GM12878 (cell line): ENCODE measurements around the gene GBGT1. TPM values are rescaled to one million over a fixed set of nuclear protein-coding genes. Genes with fewer than 3 reads are reported as not detected.
A peak's percentile ranks its signal among the peaks of the same experiment; 100 is the strongest.

ENCODE experiments used
- ATAC-seq: fragments of 200-7000 bp; cut with Tn5 transposase; 3 replicates; pipeline ENCODE4 v1.9.1; 2020; ENCODE audit warnings: mild to moderate bottlenecking, moderate library complexity
- BruUV-seq: library from RNA; stranded (reverse); fragments of 400-500 nt; replicated peaks from 2 replicates; lab custom pipeline; 2021; lab: Mats Ljungman, UMichigan
- CTCF ChIA-PET: fragments of 300-600 bp; sonication (Branson Sonifier 250); formaldehyde crosslinking; extraction: SDS; loops from one replicate; lab custom pipeline; 2021; ENCODE audit warnings: inconsistent platforms; lab: Yijun Ruan, JAX
- POLR2A ChIA-PET: fragments of 350-600 bp; formaldehyde crosslinking; extraction: SDS; loops from one replicate; lab custom pipeline; 2021; ENCODE audit warnings: inconsistent platforms; lab: Charles Lee
- RAD21 ChIA-PET: fragments of 300-600 bp; sonication (Branson Sonifier 250); formaldehyde crosslinking; loops from one replicate; lab custom pipeline; 2023; ENCODE audit warnings: antibody characterized with exemption; ENCODE audit not compliant: unreplicated experiment; lab: Charles Lee
- SMC1A ChIA-PET: fragments of 300-600 bp; sonication (Branson Sonifier 250); formaldehyde crosslinking; loops from one replicate; lab custom pipeline; 2023; ENCODE audit not compliant: unreplicated experiment, uncharacterized antibody; lab: Charles Lee
- DNase-seq: peaks from one replicate; pipeline ENCODE4 v3.0.0-alpha.2; 2011; ENCODE audit warnings: low read depth, low spot score
- FAIRE-seq: peaks from 3 replicates; lab custom pipeline; 2011; peaks lifted over from hg19 to GRCh38; lab: Jason Lieb, UNC
- H2AFZ ChIP-seq: 2 replicates; pipeline ENCODE4 v1.6.0; 2011; ENCODE audit warnings: low read depth, low read length, control low read depth; ENCODE audit not compliant: control insufficient read depth
- H3K27ac ChIP-seq: 2 replicates; pipeline ENCODE4 v1.5.1; 2011; ENCODE audit warnings: control low read depth; ENCODE audit not compliant: control insufficient read depth, insufficient read depth
- H3K27me3 ChIP-seq, 2 experiments: replicated peaks in 1 of 2; 2 replicates each; pipeline versions ENCODE4 v1.6.0 to v1.6.1; 2011; ENCODE audit warnings: low read length in 1 of 2; ENCODE audit not compliant: control insufficient read depth in 2 of 2, insufficient read depth in 2 of 2
- H3K36me3 ChIP-seq, 2 experiments: 2 replicates each; pipeline ENCODE4 v1.5.1; 2011; ENCODE audit warnings: low read length in 1 of 2; ENCODE audit not compliant: control insufficient read depth in 2 of 2, insufficient read depth in 2 of 2
- H3K4me1 ChIP-seq: 2 replicates; pipeline ENCODE4 v1.6.1; 2011; ENCODE audit warnings: mild to moderate bottlenecking, low read length, moderate library complexity, mixed read lengths; ENCODE audit not compliant: control insufficient read depth, insufficient read depth
- H3K4me2 ChIP-seq: 2 replicates; pipeline ENCODE4 v1.6.0; 2011; ENCODE audit warnings: control low read depth; ENCODE audit not compliant: control insufficient read depth, insufficient read depth
- H3K4me3 ChIP-seq: fragments of 200-600 bp; sonication (generic); 2 replicates; pipeline ENCODE4 v1.5.1; 2016
- H3K79me2 ChIP-seq: 2 replicates; pipeline ENCODE4 v1.6.0; 2011; ENCODE audit warnings: low read length; ENCODE audit not compliant: control insufficient read depth, insufficient read depth
- H3K9ac ChIP-seq: 2 replicates; pipeline ENCODE4 v1.8.0; 2011; ENCODE audit warnings: low read length, control low read depth, mixed read lengths; ENCODE audit not compliant: control insufficient read depth, insufficient read depth
- H3K9me3 ChIP-seq: replicated peaks from 3 replicates; pipeline ENCODE4 v1.5.1; 2011; ENCODE audit warnings: mild to moderate bottlenecking, low read length; ENCODE audit not compliant: control insufficient read depth, insufficient read depth
- H4K20me1 ChIP-seq: 2 replicates; pipeline ENCODE4 v1.6.0; 2011; ENCODE audit not compliant: control insufficient read depth, insufficient read depth
- ATF7 ChIP-seq: fragments of 450-650 bp; IDR thresholded peaks from 2 replicates; pipeline ENCODE4 v1.6.1; 2016; ENCODE audit warnings: low read depth, mild to moderate bottlenecking
- CBX3 ChIP-seq: fragments of 200-600 bp; sonication (generic); IDR thresholded peaks from 2 replicates; pipeline ENCODE4 v1.6.1; 2016; ENCODE audit warnings: low read depth, borderline replicate concordance
- DPF2 ChIP-seq: fragments of 450-650 bp; IDR thresholded peaks from 2 replicates; pipeline ENCODE4 v1.6.1; 2017; ENCODE audit warnings: mild to moderate bottlenecking
- MYB ChIP-seq: fragments of 150-350 bp; IDR thresholded peaks from 2 replicates; pipeline ENCODE4 v1.6.1; 2014; ENCODE audit warnings: mild to moderate bottlenecking, low read depth, low read length, borderline replicate concordance
- NR2C1 ChIP-seq: fragments of 450-650 bp; IDR thresholded peaks from 2 replicates; pipeline ENCODE4 v1.6.1; 2017; ENCODE audit warnings: antibody characterized with exemption, mild to moderate bottlenecking, moderate library complexity
- SP1 ChIP-seq: IDR thresholded peaks from one replicate; pipeline ENCODE4 v1.6.1; 2011; ENCODE audit warnings: low read depth, low read length
- TCF7 ChIP-seq: IDR thresholded peaks from 2 replicates; pipeline ENCODE4 v1.6.1; 2014; ENCODE audit warnings: antibody characterized with exemption, borderline replicate concordance
- ZBTB11 ChIP-seq: fragments of 450-650 bp; formaldehyde crosslinking; IDR thresholded peaks from 2 replicates; pipeline ENCODE4 v1.5.0; 2022; ENCODE audit warnings: mild to moderate bottlenecking, missing genetic modification characterization
- WGBS: methylation state at CpG from one replicate; pipeline ENCODE4 v1.1.6; 2016; ENCODE audit warnings: low lambda C conversion rate; ENCODE audit not compliant: insufficient replicate concordance, insufficient coverage; ENCODE audit errors: missing lambda C conversion rate; 5-methylcytosine and 5-hydroxymethylcytosine counted together
- in situ Hi-C: fragments of 300-500 bp; cut with MboI; formaldehyde crosslinking; loops from 9 replicates; pipeline ENCODE4 v1.14.3; 2018; ENCODE audit warnings: mixed read lengths
- intact Hi-C: fragments of 100-400 bp; cut with micrococcal nuclease; formaldehyde crosslinking; loops from one replicate; pipeline ENCODE4 v1.14.2; 2022; ENCODE audit not compliant: unreplicated experiment
- polyA plus RNA-seq, 11 experiments: library from polyadenylated mRNA; depleted of rRNA in 4 of 11; unstranded in 6 of 11; stranded (reverse) in 5 of 11; fragments of >200 nt; fragmentation: Nextera tagmentation in 4 of 11; fragmentation: Illumina TruSeq in 1 of 11; extraction: Ambion mirVana in 4 of 11; extraction: Trizol in 1 of 11; gene quantifications; 1 replicate in 1 of 11; 2 replicates in 10 of 11; pipeline versions ENCODE4 v1.2.1 to v1.2.3, GENCODE V29; 2011 to 2016; ENCODE audit warnings: inconsistent platforms in 2 of 11, missing spikeins in 2 of 11, low read depth in 1 of 11
- total RNA-seq, 4 experiments: library from RNA; depleted of rRNA in 3 of 4; stranded (reverse); fragments of >200 nt in 3 of 4; fragmentation: Illumina TruSeq in 1 of 4; extraction: Trizol in 1 of 4; gene quantifications; 2 replicates each; pipeline versions ENCODE4 v1.2.1 to v1.2.3, GENCODE V29; 2013 to 2021

GBGT1 gene
- total and polyA plus RNA-seq, 10 of the 15 experiments (the other 5 are each of a cell fraction or from before 2014, with no cell fraction given): 0.08 to 1.9 (median 0.49) TPM

GRCh38 chr9:133122605-133122934 is 41.1 kb downstream of the GBGT1 start (continued):
- TF ChIP-seq ZBTB11 (no peak), TCF7 (no peak), DPF2 (no peak)

DNA sequence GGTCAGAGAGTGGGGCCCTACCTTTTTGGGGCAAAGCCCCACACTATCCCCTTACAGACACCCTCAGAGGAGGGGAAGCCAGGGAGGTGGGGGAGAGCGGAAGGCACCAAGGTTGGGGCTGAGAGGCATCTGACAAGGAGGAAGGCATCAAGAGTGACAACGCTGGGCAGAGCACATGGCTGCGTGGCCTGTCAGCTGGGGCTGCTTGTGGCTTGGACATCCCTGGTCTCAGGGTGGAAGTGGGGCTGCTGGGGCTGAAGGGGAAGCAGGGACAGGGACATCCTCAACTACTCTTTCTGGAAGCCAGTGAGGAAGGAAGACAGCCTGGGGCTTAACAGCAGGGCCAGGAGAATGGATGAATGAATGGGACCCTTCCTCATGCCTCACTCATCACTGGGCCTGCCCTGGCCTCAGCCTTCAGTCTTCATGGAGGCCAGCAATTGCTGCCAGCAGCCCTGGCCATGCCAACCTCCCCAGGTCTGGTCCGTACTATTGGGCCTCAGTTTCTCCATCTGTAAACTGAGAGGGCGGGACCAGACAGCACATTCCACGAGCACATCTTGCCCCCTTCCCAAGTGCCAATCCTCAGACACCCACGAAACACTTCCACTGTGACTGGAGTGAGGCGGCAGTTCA is 41.7 kb downstream of the GBGT1 start:
- H3K4me2 ChIP-seq: peak overlapping the region; percentile 94
- SMC1A ChIA-PET: interaction anchor here (2.1 kb wide), 1 partner anchor 22 kb away, joined by 6 read pairs; no protein-coding TSS in a partner anchor
- no TSS peak for BruUV-seq
- RAD21 ChIA-PET: interaction anchor here (14.4 kb wide), 1 partner anchor 24 kb away, joined by 219 read pairs; no protein-coding TSS in a partner anchor
- H3K4me1 ChIP-seq: peaks cover 53% of the 10 kb centered on the region
- 82% methylated on average over 8 of the region's 8 CpGs for WGBS
- no peaks in the 10 kb centered on the region for H3K27me3 ChIP-seq
- no peaks in the 10 kb centered on the region; the same call in 1 of the 2 replicates for H4K20me1 ChIP-seq
- H3K9me3 ChIP-seq: no peaks in the 10 kb centered on the region
- DNase-seq: no peak
- intact Hi-C loops: loop anchor here (1.0 kb wide), 1 partner anchor 27 kb away; no protein-coding TSS in a partner anchor
- in situ Hi-C loops: no loop called here
- H3K27ac ChIP-seq: peak overlapping the region; percentile 81
- ATAC-seq: no peak
- no peak overlapping the region for H3K4me3 ChIP-seq
- no peaks in the 10 kb centered on the region; a peak in 1 of 4 replicates for H3K36me3 ChIP-seq
- peaks cover 43% of the 10 kb centered on the region for H3K79me2 ChIP-seq
- POLR2A ChIA-PET: interaction anchor here (1.2 to 4.0 kb wide), 4 partner anchors 9 to 26 kb away, joined by 3 to 18 read pairs (median 6); no protein-coding TSS in a partner anchor
- no peak overlapping the region for H2AFZ ChIP-seq
- CTCF ChIA-PET: interaction anchor here (22.5 kb wide), 1 partner anchor 24 kb away, joined by 401 read pairs; no protein-coding TSS in a partner anchor
- H3K9ac ChIP-seq: peak overlapping the region; percentile 61; the same call in 1 of the 2 replicates
- TF ChIP-seq CBX3 (no peak), ATF7 (0 out of 2 replicates have a peak, but pooled peaks have one; percentile 9), NR2C1 (no peak), MYB (no peak), SP1 (no peak)
- FAIRE-seq: no peak
